WTC11 (cell line): Measurements from ENCODE around the gene PTER. TPM values are rescaled to one million over a fixed set of nuclear protein-coding genes. Genes with fewer than 3 reads are reported as not detected.

Experiments
- ATAC-seq: fragments of 200-7000 bp; cut with Tn5 transposase; 2 replicates; pipeline ENCODE4 v1.10.0; 2021; ENCODE audit warnings: mild to moderate bottlenecking, moderate library complexity
- CTCF ChIA-PET: fragments of 300-600 bp; sonication (Branson Sonifier 250); formaldehyde crosslinking; loops from one replicate; lab custom pipeline; 2021; ENCODE audit warnings: antibody characterized with exemption; lab: Charles Lee
- POLR2A ChIA-PET: fragments of 350-600 bp; sonication (Branson Sonifier 250); formaldehyde crosslinking; loops from one replicate; lab custom pipeline; 2021; ENCODE audit warnings: antibody characterized with exemption; lab: Charles Lee
- DNase-seq: peaks from one replicate; pipeline ENCODE4 v3.0.0; 2021; ENCODE audit warnings: low spot score
- H3K27ac Mint-ChIP-seq: 2 replicates; pipeline ENCODE4 v1.8.0; 2021; ENCODE audit warnings: mixed read lengths
- H3K27me3 Mint-ChIP-seq: 2 replicates; pipeline ENCODE4 v1.8.0; 2021; ENCODE audit warnings: low read depth, mild to moderate bottlenecking, moderate library complexity, mixed read lengths
- H3K36me3 Mint-ChIP-seq: 2 replicates; pipeline ENCODE4 v1.8.0; 2021; ENCODE audit warnings: mixed read lengths
- H3K4me1 Mint-ChIP-seq: 2 replicates; pipeline ENCODE4 v1.8.0; 2022; ENCODE audit warnings: mixed read lengths
- H3K4me3 Mint-ChIP-seq: 2 replicates; pipeline ENCODE4 v1.8.0; 2021; ENCODE audit warnings: mild to moderate bottlenecking, moderate library complexity, mixed read lengths
- H3K9me3 Mint-ChIP-seq: 2 replicates; pipeline ENCODE4 v1.8.0; 2021; ENCODE audit warnings: mixed read lengths
- AR ChIP-seq: fragments of 250-450 bp; sonication (Bioruptor Pico); IDR thresholded peaks from 2 replicates; pipeline ENCODE4 v1.9.0; 2021; ENCODE audit warnings: mild to moderate bottlenecking
- ARID4B ChIP-seq: sonication (generic); formaldehyde crosslinking; IDR thresholded peaks from 2 replicates; pipeline ENCODE4 v1.8.0; 2023; ENCODE audit warnings: missing genetic modification reagents, mild to moderate bottlenecking, borderline replicate concordance
- ATF1 ChIP-seq: sonication (generic); formaldehyde crosslinking; IDR thresholded peaks from 2 replicates; pipeline ENCODE4 v1.8.1; 2023; ENCODE audit warnings: mild to moderate bottlenecking, moderate library complexity, missing genetic modification reagents
- CBFB ChIP-seq: sonication (generic); formaldehyde crosslinking; IDR thresholded peaks from 2 replicates; pipeline ENCODE4 v1.8.1; 2022; ENCODE audit warnings: mild to moderate bottlenecking, low read depth, missing genetic modification reagents
- CREB1 ChIP-seq: sonication (generic); formaldehyde crosslinking; IDR thresholded peaks from 2 replicates; pipeline ENCODE4 v1.8.0; 2023; ENCODE audit warnings: mild to moderate bottlenecking, missing genetic modification reagents
- ELF4 ChIP-seq: sonication (generic); formaldehyde crosslinking; IDR thresholded peaks from 2 replicates; pipeline ENCODE4 v1.8.1; 2022; ENCODE audit warnings: low read depth, mild to moderate bottlenecking, moderate library complexity, missing genetic modification reagents
- FOXJ3 ChIP-seq: sonication (generic); formaldehyde crosslinking; IDR thresholded peaks from 2 replicates; pipeline ENCODE4 v1.9.0; 2021; ENCODE audit warnings: missing genetic modification reagents, mild to moderate bottlenecking, borderline replicate concordance
- GABPB1 ChIP-seq: sonication (generic); formaldehyde crosslinking; IDR thresholded peaks from 2 replicates; pipeline ENCODE4 v1.8.1; 2023; ENCODE audit warnings: mild to moderate bottlenecking, missing genetic modification reagents
- RELA ChIP-seq: sonication (generic); formaldehyde crosslinking; IDR thresholded peaks from 2 replicates; pipeline ENCODE4 v1.8.1; 2022; ENCODE audit warnings: missing genetic modification reagents, mild to moderate bottlenecking, borderline replicate concordance
- TEAD1 ChIP-seq: sonication (generic); formaldehyde crosslinking; IDR thresholded peaks from 2 replicates; pipeline ENCODE4 v1.8.0; 2022; ENCODE audit warnings: mild to moderate bottlenecking, missing genetic modification reagents
- USF1 ChIP-seq: sonication (generic); formaldehyde crosslinking; IDR thresholded peaks from 2 replicates; pipeline ENCODE4 v1.8.0; 2022; ENCODE audit warnings: mild to moderate bottlenecking, missing genetic modification reagents
- ZBTB21 ChIP-seq: sonication (generic); formaldehyde crosslinking; IDR thresholded peaks from 2 replicates; pipeline ENCODE4 v1.8.1; 2023; ENCODE audit warnings: mild to moderate bottlenecking, missing genetic modification reagents, borderline replicate concordance
- ZNF219 ChIP-seq: sonication (generic); formaldehyde crosslinking; IDR thresholded peaks from 2 replicates; pipeline ENCODE4 v1.8.0; 2023; ENCODE audit warnings: missing genetic modification reagents, mild to moderate bottlenecking, borderline replicate concordance
- ZNF425 ChIP-seq: fragments of 250-450 bp; sonication (Bioruptor Pico); conservative IDR thresholded peaks from 2 replicates; pipeline ENCODE4 v1.9.0; 2021; ENCODE audit warnings: mild to moderate bottlenecking
- ZNF671 ChIP-seq: fragments of 250-450 bp; sonication (Bioruptor Pico); IDR thresholded peaks from 2 replicates; pipeline ENCODE4 v1.8.0; 2021; ENCODE audit warnings: mild to moderate bottlenecking
- ZSCAN18 ChIP-seq: fragments of 250-450 bp; sonication (Bioruptor Pico); IDR thresholded peaks from 2 replicates; pipeline ENCODE4 v2.1.2; 2022; ENCODE audit warnings: mild to moderate bottlenecking, moderate library complexity
- total RNA-seq: library from RNA; stranded (reverse); gene quantifications from 3 replicates; pipeline ENCODE4 v1.2.3, GENCODE V29; 2021
- TF ChIP-seq, protein P1 (sequence below): sonication (generic); formaldehyde crosslinking; IDR thresholded peaks from 2 replicates; pipeline ENCODE4 v1.8.1; 2023; ENCODE audit warnings: mild to moderate bottlenecking, missing genetic modification reagents

Gene PTER
- total RNA-seq, 1 experiment from 2014 or later: 7.4 TPM

DNA sequence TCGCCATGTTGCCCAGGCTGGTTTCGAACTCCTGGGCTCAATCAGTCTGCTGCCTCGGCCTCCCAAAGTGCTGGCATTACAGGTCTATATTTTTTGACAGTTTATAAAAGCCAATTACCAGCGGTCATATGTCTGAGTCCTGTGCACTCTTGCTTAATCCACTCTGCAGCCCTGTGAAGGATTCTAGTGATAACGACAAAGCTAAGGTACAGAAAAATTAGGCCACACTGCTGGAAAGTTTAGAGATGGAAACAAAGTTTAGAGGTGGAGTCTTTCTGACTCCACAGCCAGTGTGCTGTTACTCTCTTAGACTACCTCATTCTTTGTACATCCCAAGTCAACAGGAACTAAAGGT lies 707 bp downstream of the PTER start (continued):
- TF ChIP-seq ARID4B (CRISPR knock-in tag) (no peak), FOXJ3 (no peak), ZBTB21 (CRISPR knock-in tag) (no peak), ELF4 (no peak), ZNF671 (CRISPR knock-in tag) (no peak)
- TF ChIP-seq, protein P1, sequence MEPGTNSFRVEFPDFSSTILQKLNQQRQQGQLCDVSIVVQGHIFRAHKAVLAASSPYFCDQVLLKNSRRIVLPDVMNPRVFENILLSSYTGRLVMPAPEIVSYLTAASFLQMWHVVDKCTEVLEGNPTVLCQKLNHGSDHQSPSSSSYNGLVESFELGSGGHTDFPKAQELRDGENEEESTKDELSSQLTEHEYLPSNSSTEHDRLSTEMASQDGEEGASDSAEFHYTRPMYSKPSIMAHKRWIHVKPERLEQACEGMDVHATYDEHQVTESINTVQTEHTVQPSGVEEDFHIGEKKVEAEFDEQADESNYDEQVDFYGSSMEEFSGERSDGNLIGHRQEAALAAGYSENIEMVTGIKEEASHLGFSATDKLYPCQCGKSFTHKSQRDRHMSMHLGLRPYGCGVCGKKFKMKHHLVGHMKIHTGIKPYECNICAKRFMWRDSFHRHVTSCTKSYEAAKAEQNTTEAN (CRISPR knock-in tag): no peak
- TF ChIP-seq, all 79 proteins: peak for 0

GRCh38 chr10:16439295-16439694 lies 2.5 kb downstream of the PTER start:
- TF ChIP-seq GABPB1 (CRISPR knock-in tag): peak; percentile 42; the same call in 1 of the 2 replicates
- TF ChIP-seq FOXJ3: no peak
- ChIA-PET CTCF (no interaction called here), POLR2A (interaction anchor here (0.6 to 0.7 kb wide), 2 partner anchors 11 to 76 kb away, joined by 3 to 5 read pairs; no protein-coding TSS in a partner anchor)
- H3K27me3 Mint-ChIP-seq: peaks cover 7% of the 10 kb centered on the region
- peak overlapping the region; percentile 9; the same call in 1 of the 2 replicates for H3K4me3 Mint-ChIP-seq
- DNase-seq (no peak), ATAC-seq (no peak)
- no peaks in the 10 kb centered on the region for H3K9me3 Mint-ChIP-seq
- no peaks in the 10 kb centered on the region for H3K36me3 Mint-ChIP-seq
- peaks cover 29% of the 10 kb centered on the region for H3K4me1 Mint-ChIP-seq
- no peak overlapping the region for H3K27ac Mint-ChIP-seq

DNA sequence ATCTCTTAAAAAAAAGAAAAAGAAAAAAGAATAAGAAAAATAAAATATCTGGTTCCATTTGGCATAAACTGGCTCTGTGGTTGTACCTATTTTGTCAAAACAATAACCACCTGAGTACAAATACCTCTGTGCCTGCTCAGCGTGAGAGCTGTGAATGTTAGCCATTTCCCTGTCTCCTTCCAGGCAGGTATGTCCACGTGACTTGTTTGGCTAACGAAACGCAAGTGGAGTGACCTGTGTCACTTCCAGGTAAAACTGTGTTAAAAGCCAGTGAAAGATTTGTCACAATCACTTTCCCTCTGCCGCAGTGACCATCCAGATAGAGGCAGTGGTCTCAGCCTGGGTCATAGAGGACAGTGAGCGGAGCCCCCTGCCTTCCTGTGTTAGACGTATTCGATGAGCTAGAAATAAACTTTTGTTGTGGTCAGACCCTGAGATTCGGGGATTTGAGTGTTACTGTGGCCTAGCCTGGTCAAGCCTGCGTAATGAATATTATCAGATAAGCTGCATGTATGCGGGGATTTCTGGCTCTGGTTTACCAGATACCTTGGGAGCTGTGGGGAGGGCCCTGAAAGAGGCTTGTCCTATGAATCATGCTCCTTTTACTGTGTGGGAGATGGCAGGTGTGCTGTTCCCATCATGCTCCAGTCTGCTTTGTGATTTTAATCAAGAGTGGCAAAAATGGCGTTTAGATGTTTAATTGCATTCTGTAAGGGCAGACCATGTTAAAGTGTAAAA lies 3.8 kb downstream of the PTER start:
- no peak for DNase-seq
- ChIA-PET POLR2A (no interaction called here), CTCF (interaction anchor here (1.3 kb wide), 1 partner anchor 538 kb away, joined by 3 read pairs; no protein-coding TSS in a partner anchor)
- Mint-ChIP-seq H3K4me3 (no peak overlapping the region), H3K9me3 (no peaks in the 10 kb centered on the region), H3K27ac (peak overlapping the region; percentile 27), H3K27me3 (peaks cover 7% of the 10 kb centered on the region), H3K36me3 (no peaks in the 10 kb centered on the region), H3K4me1 (peaks cover 31% of the 10 kb centered on the region)
- ATAC-seq: no peak
- TF ChIP-seq ZNF219 (CRISPR knock-in tag) (no peak), TEAD1 (no peak), USF1 (CRISPR knock-in tag) (no peak), RELA (CRISPR knock-in tag) (no peak), ATF1 (CRISPR knock-in tag) (no peak), CREB1 (CRISPR knock-in tag) (no peak), AR (no peak), ZNF425 (no peak), CBFB (no peak), ZSCAN18 (CRISPR knock-in tag) (no peak)
- TF ChIP-seq, all 79 proteins: peak for 0
